Vagina (tissue), 2 donors: ENCODE results near the gene COX7B2. TPM values are rescaled to one million over a fixed set of nuclear protein-coding genes. Genes with fewer than 3 reads are reported as not detected.

Experiments
- DNase-seq, 2 donors: peaks; one replicate each; pipeline ENCODE4 v3.0.0-alpha.2; 2017; ENCODE audit errors: extremely low spot score in 2 of 2
- H3K27ac ChIP-seq: fragments of 200-600 bp; sonication (generic); one replicate; pipeline ENCODE4 v1.5.1; 2019
- H3K27me3 ChIP-seq: fragments of 200-600 bp; sonication (generic); one replicate; pipeline ENCODE4 v1.5.1; 2019
- H3K36me3 ChIP-seq, 2 donors: fragments of 200-600 bp; sonication (generic); one replicate each; pipeline ENCODE4 v1.5.1; 2017 to 2019
- H3K4me1 ChIP-seq: fragments of 200-600 bp; sonication (generic); one replicate; pipeline ENCODE4 v1.5.1; 2019
- H3K4me3 ChIP-seq, 2 donors: fragments of 200-600 bp; sonication (generic); 1 replicate in 1 of 2; 2 replicates in 1 of 2; pipeline ENCODE4 v1.5.1; 2016 to 2019
- H3K9me3 ChIP-seq: fragments of 200-600 bp; sonication (generic); one replicate; pipeline ENCODE4 v1.5.1; 2019
- CTCF ChIP-seq, 3 experiments: fragments of 450-650 bp in 2 of 3; fragments of 200-600 bp in 1 of 3; sonication (generic) in 1 of 3; IDR thresholded peaks; one replicate each; pipeline ENCODE4 v1.5.1; 2017 to 2019; ENCODE audit warnings: antibody characterized with exemption in 3 of 3, mild to moderate bottlenecking in 2 of 3, moderate library complexity in 2 of 3
- POLR2A ChIP-seq, 2 donors: fragments of 450-650 bp; IDR thresholded peaks; one replicate each; pipeline ENCODE4 v1.6.1; 2017; ENCODE audit warnings: antibody characterized with exemption in 2 of 2, mild to moderate bottlenecking in 2 of 2, moderate library complexity in 2 of 2
- POLR2AphosphoS5 ChIP-seq, 2 donors: sonication (generic); formaldehyde crosslinking; IDR thresholded peaks; one replicate each; pipeline ENCODE4 v1.9.0; 2017; ENCODE audit warnings: antibody characterized with exemption in 2 of 2, mild to moderate bottlenecking in 2 of 2, low read depth in 1 of 2; ENCODE audit not compliant: insufficient read depth in 1 of 2
- intact Hi-C: fragments of 100-400 bp; cut with DNase I; formaldehyde crosslinking; loops from one replicate; pipeline ENCODE4 v1.15.1; 2023
- total RNA-seq: library from RNA; depleted of rRNA; stranded (reverse); fragments of >200 nt; gene quantifications from one replicate; pipeline ENCODE4 v1.2.3, GENCODE V29; 2016

COX7B2 gene
- total RNA-seq, 1 donor from 2014 or later = not detected

- H3K36me3 ChIP-seq = no peaks in the 10 kb centered on the region
- TF ChIP-seq CTCF (IDR thresholded peaks at IDR 0.05) (no peak), POLR2A (IDR thresholded peaks at IDR 0.05) (no peak), POLR2AphosphoS5 (IDR thresholded peaks at IDR 0.05; ENCODE audit: insufficient read depth in 1 of 2, low read depth in 1 of 2) (no peak)
- no peak overlapping the region for H3K27ac ChIP-seq
- intact Hi-C loops = no loop called here
- no peaks in the 10 kb centered on the region for H3K4me1 ChIP-seq
- H3K4me3 ChIP-seq = no peak overlapping the region
- H3K27me3 ChIP-seq = no peaks in the 10 kb centered on the region
- no peaks in the 10 kb centered on the region for H3K9me3 ChIP-seq
- no peak for DNase-seq
These were observed 30.4 kb downstream of the COX7B2 start for GRCh38 chr4:46878641-46879040.

- Histone ChIP-seq H3K36me3 (no peaks in the 10 kb centered on the region), H3K4me1 (no peaks in the 10 kb centered on the region), H3K9me3 (no peaks in the 10 kb centered on the region), H3K27me3 (no peaks in the 10 kb centered on the region), H3K4me3 (no peak overlapping the region), H3K27ac (no peak overlapping the region)
- intact Hi-C loops = no loop called here
- DNase-seq = no peak
- TF ChIP-seq POLR2AphosphoS5 (IDR thresholded peaks at IDR 0.05; ENCODE audit: insufficient read depth in 1 of 2, low read depth in 1 of 2) = no peak
- TF ChIP-seq POLR2A (IDR thresholded peaks at IDR 0.05) = no peak
- no peak for TF ChIP-seq CTCF (IDR thresholded peaks at IDR 0.05)
These were observed 34.2 kb downstream of the COX7B2 start for GRCh38 chr4:46874811-46875210.

GRCh38 chr4:46870411-46870810 lies 38.6 kb downstream of the COX7B2 start:
- Histone ChIP-seq H3K9me3 (no peaks in the 10 kb centered on the region), H3K4me1 (no peaks in the 10 kb centered on the region), H3K27ac (no peak overlapping the region), H3K4me3 (no peak overlapping the region), H3K36me3 (no peaks in the 10 kb centered on the region), H3K27me3 (no peaks in the 10 kb centered on the region)
- intact Hi-C loops = no loop called here
- TF ChIP-seq POLR2AphosphoS5 (IDR thresholded peaks at IDR 0.05; ENCODE audit: insufficient read depth in 1 of 2, low read depth in 1 of 2) = no peak
- no peak for TF ChIP-seq CTCF (IDR thresholded peaks at IDR 0.05)
- no peak for TF ChIP-seq POLR2A (IDR thresholded peaks at IDR 0.05)
- no peak for DNase-seq

GRCh38 chr4:46856333-46856732 lies 52.7 kb downstream of the COX7B2 start:
- Histone ChIP-seq H3K4me1 (no peaks in the 10 kb centered on the region), H3K36me3 (no peaks in the 10 kb centered on the region), H3K9me3 (no peaks in the 10 kb centered on the region), H3K4me3 (no peak overlapping the region), H3K27me3 (no peaks in the 10 kb centered on the region), H3K27ac (no peak overlapping the region)
- intact Hi-C loops = no loop called here
- TF ChIP-seq POLR2AphosphoS5 (IDR thresholded peaks at IDR 0.05; ENCODE audit: insufficient read depth in 1 of 2, low read depth in 1 of 2) = no peak
- no peak for TF ChIP-seq CTCF (IDR thresholded peaks at IDR 0.05)
- no peak for TF ChIP-seq POLR2A (IDR thresholded peaks at IDR 0.05)
- no peak for DNase-seq

- no peak for TF ChIP-seq CTCF (IDR thresholded peaks at IDR 0.05)
- no peak for TF ChIP-seq POLR2AphosphoS5 (IDR thresholded peaks at IDR 0.05; ENCODE audit: insufficient read depth in 1 of 2, low read depth in 1 of 2)
- no peak for TF ChIP-seq POLR2A (IDR thresholded peaks at IDR 0.05)
- Histone ChIP-seq H3K4me1 (no peaks in the 10 kb centered on the region), H3K4me3 (no peak overlapping the region), H3K27me3 (no peaks in the 10 kb centered on the region), H3K36me3 (no peaks in the 10 kb centered on the region), H3K9me3 (no peaks in the 10 kb centered on the region), H3K27ac (no peak overlapping the region)
- DNase-seq = no peak
- intact Hi-C loops = no loop called here
These were observed 56.2 kb downstream of the COX7B2 start for GRCh38 chr4:46852800-46853199.
